ENCODE measurements around the gene EML3.
"Not testable (repeated sequence)": the region's sequence is repeated elsewhere in the genome, so short reads cannot be mapped to it uniquely, and the experiment has no call there.

Gene EML3

GRCh38 chr11:62595124-62595523 is 17.5 kb downstream of the EML3 start:
- DNase-seq = no peak

- peak; percentile 29 to 38 for DNase-seq
These were observed 19.0 kb downstream of the EML3 start for GRCh38 chr11:62593434-62594044.

DNA sequence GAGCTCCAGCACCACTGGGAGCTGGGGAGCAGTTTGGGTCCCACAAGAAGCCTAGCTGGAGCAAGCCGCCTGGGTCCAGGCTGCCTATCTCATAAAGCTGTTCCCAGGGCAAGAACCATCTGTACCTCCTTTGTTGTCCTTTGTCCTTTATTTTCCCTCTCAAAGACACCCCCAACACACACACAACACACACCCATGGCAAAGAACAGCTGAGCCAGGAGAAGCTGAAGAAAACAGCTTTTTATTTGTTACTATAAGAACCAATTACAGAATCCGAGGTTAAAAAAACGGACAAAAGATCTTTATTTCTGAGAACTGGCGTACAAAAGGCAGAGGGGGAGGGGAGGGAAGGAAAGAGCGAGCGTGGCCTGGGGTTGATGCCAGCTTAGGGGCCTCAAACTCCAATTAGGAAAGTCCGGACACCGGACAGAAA is 19.6 kb downstream of the EML3 start:
- no peak for DNase-seq

DNA sequence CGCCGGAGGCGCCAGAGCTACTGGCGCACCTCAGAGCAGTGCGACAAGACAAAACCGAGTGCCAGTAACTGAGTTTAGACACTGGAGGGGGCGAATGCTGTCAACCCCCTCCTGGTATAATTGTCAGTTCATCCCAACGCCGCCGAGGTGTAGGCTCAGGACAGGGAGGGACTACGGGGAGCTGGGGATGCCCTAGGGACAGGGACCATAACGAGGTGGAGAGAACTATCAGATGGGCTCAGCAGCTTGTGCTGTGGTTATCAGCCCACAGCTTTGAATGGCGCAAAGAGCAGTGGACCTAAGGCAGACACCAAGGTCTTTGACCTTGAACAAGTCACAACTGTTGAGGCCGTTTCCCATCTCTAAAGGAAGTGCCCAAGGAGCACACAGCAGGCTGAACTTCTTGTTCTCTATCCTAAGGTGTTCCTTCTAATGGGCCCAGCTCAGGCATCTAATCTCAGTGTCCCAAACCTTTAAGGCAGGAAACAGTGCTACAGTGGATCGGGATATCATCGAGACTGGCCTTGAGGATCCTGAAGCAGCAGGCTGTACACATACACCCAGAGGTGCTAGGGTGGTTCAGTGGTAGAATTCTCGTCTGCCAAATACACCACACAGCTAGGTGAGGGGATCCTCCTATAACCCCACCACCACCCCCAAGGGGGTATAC is 20.3 kb downstream of the EML3 start:
- peak in 1 of 2 experiments; percentile 51 for DNase-seq

- peak; percentile 98 to 99 for DNase-seq
These were observed 21.0 kb downstream of the EML3 start, which contains the start of gene TUT1 for GRCh38 chr11:62591448-62592145. Gene TUT1 (minus strand): TSS chr11:62591523. CDS start chr11:62591485, 38 bp downstream.

- no peak for DNase-seq
These were observed 23.5 kb downstream of the EML3 start for GRCh38 chr11:62588966-62589637.

GRCh38 chr11:62585356-62585755 is 27.2 kb downstream of the EML3 start:
- DNase-seq = not testable (repeated sequence)

GRCh38 chr11:62581735-62582134 is 30.8 kb downstream of the EML3 start:
- not testable (repeated sequence) for DNase-seq

DNA sequence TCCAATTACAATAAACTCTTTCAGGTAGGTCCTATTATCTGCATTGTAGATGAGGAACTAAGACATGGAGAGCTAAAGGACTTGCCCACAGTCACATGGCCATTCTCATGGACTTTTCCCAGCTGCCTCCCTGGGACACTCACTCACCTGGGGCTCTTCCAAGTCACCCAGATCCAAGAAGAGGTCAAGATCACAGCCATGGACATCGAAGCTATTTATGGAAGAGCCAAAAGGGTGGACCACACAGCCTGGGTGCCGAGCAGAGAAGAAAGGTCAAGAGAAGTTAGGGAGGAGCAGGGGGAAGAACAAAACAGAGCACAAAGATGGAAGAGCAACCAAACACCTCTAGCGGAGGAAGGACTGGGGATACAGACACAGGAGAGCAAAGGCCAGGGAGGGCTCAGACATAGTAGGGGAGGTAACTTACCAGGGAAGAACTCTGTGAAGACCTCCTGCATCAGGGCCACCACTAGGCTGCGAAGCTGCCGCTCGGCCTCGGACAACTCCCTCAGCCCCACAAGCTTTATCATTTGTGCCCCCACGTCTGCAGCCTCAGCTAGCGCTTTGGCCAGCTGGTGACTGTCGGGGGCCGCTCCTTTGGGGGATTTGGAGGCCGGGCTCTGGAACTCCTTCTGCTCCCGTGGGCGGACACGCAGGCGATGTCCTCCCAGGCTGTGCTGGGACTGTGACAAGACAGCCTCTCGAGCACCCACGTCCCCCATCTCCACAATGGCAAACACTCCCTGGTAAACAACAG is 31.4 kb downstream of the EML3 start:
- DNase-seq = no peak

DNA sequence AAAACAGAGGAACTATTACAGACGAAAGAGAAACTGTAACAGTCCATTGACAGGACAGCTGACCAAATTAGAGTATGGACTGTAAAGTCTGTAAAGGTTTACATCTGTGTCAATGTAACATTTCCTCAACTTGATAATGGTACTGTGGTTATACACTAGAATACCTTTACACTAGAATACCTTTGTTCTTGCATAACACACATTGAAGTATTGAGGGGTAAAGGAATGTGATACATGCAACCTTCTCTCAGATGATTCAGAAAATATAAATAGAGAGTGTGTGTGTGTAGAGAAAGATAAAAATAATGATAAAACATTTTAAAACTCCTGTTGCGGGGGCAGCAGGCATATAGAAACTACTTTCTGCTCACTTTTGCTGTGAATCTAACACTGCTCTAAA is 33.3 kb downstream of the EML3 start:
- DNase-seq = no peak

DNA sequence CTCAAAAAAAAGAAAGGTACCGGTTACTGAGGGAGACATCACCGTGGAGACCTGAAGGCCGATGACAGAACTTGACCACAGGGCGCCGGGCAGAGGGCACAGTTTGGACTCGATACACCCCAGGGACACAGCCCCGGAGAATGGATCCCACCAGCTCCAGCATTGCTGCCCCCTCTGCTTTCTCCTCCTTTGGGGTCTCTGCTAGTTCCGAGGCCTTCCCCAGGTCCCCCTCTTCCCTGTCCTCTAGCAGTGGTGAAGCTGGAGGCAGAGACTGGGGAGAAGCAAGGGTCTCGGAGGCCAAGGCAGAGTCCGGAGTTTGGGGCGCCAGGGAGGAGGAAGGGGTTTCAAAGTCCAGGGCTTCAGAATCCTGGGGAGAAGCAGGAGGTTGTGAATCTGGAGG is 34.0 kb downstream of the EML3 start:
- DNase-seq = no peak

DNA sequence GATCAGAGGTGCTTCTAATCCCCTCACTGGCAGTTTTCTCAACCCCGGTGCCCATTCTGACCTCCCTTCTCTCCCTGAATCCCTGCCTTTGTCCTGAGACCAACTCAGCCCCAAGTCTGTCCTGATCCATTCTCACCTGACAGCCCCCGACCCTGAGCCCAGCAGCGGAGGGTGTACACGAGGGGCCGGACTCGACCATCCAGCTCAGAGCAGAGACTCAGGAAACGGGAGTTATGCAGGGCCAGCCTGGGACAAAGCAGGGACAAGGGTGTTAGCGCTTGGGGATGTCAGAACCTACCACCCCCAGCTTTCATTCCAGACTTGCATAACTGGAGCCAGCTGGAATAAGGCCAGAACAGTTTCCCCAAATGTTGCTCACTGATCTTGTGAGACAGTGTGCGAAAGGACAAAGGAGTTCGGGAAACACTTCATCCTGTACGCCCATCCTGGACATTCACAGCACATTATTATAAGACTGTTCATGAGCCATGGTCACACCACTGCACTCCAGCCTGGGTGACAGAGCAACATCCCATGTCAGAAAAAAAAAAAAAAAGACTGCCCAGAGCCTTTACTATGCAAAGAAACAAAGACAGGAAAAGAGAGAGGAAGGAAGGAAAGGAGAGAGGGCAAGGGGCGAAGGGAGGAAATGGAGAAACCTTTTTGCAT is 35.4 kb downstream of the EML3 start:
- no peak for DNase-seq

DNA sequence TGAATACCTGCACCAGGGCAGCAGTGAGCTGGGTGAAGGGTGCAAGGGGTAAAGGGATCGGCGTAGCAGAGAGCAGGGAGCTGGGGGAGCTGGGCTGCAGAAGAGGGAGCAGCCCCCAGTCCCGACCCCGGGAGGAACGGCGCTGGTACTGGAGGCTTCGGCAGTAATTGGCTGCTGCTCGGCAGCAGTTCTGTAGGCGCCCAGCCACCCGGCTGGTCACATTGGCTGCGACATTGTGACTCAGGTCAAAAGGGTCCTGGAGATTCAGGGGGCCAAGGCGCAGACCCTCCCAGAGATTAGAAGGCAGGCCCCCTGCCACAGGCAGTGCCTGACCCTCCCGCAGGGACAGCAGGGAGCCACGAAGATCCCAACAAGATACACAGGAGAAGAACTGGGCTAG is 36.7 kb downstream of the EML3 start:
- DNase-seq = no peak

GRCh38 chr11:62575156-62575555 is 37.4 kb downstream of the EML3 start:
- DNase-seq = no peak

GRCh38 chr11:62574363-62575071 is 38.1 kb downstream of the EML3 start:
- DNase-seq = no peak

DNA sequence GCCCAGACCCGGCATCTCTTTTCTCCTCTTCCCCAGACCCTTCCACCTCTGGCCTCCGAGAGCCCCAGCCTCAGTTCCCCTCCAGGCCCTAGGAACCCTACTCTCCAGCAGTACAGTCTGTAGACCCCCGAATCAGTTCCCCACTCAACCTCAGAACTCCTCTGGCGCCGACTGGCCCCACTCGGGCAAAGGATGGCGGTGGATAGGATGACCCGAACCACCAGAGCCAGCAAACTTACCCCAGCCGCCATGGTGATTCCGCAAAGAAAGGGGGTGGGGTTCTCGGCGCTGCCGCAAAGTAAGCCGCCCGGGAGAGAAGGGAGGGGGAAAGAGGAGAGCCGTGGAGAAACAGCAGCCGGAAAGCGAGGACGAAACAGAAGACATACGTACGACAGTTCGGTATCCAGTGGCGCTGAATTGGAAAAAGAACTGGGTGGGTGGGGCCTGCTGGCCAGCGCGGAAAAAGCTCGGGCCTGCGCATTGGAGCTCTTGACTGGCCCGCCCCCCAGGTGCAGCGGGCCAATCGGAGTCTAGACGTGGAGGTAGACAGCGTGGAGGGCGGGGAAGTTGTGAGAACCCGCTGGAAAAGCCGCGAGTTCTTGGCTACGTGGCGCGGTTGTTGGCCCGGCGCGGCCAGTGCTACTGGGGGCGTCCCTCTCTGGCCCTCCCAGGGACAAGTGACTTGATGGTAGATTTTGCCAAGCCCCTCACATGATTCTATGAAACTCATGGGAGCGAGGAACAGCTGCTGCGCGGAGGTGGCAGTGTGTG is 38.8 kb downstream of the EML3 start, which contains the start of gene EEF1G:
TSS of gene EEF1G (minus strand) at position 300 of the 771 bp plus-strand sequence. CDS start at position 251, 49 bp downstream.
- peak; percentile 99 for DNase-seq

GRCh38 chr11:62573006-62573591 is 39.5 kb downstream of the EML3 start:
- DNase-seq = no peak

DNA sequence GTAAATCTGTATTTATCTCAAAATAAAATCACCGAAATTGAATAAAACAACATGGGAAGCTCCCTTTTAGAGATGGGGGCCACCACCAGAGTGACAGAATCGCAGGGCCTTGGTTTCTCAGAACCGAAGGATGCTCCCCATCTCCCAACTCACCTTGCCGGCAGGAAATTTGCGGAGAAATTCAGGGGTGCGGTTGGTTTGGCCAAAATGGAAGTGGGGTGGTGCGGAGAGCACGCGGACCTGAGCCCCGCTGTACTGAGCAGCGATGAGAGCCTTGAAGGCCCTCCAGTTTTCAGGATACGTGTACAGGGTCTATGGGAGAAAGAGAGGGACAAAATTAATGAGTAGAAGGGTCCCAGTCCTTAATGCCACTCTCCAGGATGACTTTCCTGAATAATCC is 40.1 kb downstream of the EML3 start:
- no peak for DNase-seq

DNA sequence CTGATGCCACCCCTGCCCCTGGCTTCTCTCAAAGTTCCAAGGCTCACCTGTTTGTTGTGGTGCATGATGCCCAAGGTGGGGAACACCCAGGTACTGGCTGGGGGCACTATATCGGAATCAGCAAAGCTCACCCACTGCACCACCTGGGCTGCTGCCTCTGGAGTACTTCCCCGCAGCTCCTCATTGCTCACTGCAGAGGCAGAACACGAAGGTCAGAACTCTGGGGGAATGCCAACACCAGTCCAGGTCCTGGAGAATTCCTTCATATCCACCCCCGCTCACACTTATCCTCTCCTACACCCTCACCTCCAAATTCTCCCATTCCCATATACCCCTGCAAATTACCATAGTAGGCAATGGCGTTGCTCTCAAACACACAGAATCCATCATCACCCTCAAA is 41.1 kb downstream of the EML3 start:
- not testable (repeated sequence) for DNase-seq

GRCh38 chr11:62570903-62571302 is 41.7 kb downstream of the EML3 start:
- DNase-seq = not testable (repeated sequence)

All from NCI-H1930 (cell line).